Measurements from ENCODE around the gene THOC1.

DNA sequence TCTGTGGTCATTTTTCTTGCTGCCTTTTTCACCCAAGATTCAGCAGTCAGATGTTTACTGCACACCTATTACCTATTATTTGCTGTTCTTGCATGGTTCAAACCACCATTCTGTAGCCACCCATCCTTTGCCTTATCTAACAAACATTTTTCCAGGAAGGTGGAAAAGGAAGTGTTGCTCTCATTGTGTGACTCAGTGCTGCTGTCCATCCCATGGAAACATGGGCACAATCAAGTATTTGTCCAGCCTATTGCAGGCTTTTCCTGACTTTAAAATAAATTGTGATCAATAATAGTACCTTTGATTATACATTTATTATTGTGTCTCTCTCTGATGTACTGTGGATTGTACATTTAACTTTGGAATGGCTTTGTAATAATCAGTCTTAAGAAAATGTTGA is 56.3 kb downstream of the THOC1 start:
- TF ChIP-seq, protein P1, sequence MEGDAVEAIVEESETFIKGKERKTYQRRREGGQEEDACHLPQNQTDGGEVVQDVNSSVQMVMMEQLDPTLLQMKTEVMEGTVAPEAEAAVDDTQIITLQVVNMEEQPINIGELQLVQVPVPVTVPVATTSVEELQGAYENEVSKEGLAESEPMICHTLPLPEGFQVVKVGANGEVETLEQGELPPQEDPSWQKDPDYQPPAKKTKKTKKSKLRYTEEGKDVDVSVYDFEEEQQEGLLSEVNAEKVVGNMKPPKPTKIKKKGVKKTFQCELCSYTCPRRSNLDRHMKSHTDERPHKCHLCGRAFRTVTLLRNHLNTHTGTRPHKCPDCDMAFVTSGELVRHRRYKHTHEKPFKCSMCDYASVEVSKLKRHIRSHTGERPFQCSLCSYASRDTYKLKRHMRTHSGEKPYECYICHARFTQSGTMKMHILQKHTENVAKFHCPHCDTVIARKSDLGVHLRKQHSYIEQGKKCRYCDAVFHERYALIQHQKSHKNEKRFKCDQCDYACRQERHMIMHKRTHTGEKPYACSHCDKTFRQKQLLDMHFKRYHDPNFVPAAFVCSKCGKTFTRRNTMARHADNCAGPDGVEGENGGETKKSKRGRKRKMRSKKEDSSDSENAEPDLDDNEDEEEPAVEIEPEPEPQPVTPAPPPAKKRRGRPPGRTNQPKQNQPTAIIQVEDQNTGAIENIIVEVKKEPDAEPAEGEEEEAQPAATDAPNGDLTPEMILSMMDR (IDR thresholded peaks at IDR 0.05) = no peak
- no peak for TF ChIP-seq EZH2 (IDR thresholded peaks at IDR 0.05)
